HAP-1 (cell line): Measurements from ENCODE around the gene SLC25A12.
"Not testable (repeated sequence)": the region's sequence is repeated elsewhere in the genome, so short reads cannot be mapped to it uniquely, and the experiment has no call there.

ENCODE experiments used
- DNase-seq, 2 experiments: peaks; one replicate each; pipeline ENCODE4 v3.0.0-alpha.2; 2016 to 2020; ENCODE audit warnings: low spot score in 2 of 2
- H3K27me3 ChIP-seq: fragments of 250-450 bp; sonication (Bioruptor Pico); 2 replicates; pipeline ENCODE4 v1.5.1; 2020; ENCODE audit warnings: low read depth, mild to moderate bottlenecking, moderate library complexity
- H3K36me3 ChIP-seq: fragments of 250-450 bp; sonication (Bioruptor Pico); replicated peaks from 2 replicates; pipeline ENCODE4 v1.5.1; 2020; ENCODE audit warnings: mild to moderate bottlenecking
- H3K4me1 ChIP-seq: fragments of 250-450 bp; sonication (Bioruptor Pico); 2 replicates; pipeline ENCODE4 v1.5.1; 2020; ENCODE audit warnings: mild to moderate bottlenecking
- H3K4me3 ChIP-seq: fragments of 250-450 bp; sonication (Bioruptor Pico); 2 replicates; pipeline ENCODE4 v1.5.1; 2020; ENCODE audit warnings: mild to moderate bottlenecking, moderate library complexity
- H3K9me3 ChIP-seq: fragments of 250-450 bp; sonication (Bioruptor Pico); 2 replicates; pipeline ENCODE4 v1.5.1; 2020; ENCODE audit warnings: mild to moderate bottlenecking, moderate library complexity
- in situ Hi-C: fragments of 300-500 bp; cut with MboI; formaldehyde crosslinking; loops from 3 replicates; pipeline ENCODE4 v1.14.3; 2020; ENCODE audit warnings: low sequenced_read_pairs, inconsistent platforms, mixed read lengths

Gene SLC25A12

DNA sequence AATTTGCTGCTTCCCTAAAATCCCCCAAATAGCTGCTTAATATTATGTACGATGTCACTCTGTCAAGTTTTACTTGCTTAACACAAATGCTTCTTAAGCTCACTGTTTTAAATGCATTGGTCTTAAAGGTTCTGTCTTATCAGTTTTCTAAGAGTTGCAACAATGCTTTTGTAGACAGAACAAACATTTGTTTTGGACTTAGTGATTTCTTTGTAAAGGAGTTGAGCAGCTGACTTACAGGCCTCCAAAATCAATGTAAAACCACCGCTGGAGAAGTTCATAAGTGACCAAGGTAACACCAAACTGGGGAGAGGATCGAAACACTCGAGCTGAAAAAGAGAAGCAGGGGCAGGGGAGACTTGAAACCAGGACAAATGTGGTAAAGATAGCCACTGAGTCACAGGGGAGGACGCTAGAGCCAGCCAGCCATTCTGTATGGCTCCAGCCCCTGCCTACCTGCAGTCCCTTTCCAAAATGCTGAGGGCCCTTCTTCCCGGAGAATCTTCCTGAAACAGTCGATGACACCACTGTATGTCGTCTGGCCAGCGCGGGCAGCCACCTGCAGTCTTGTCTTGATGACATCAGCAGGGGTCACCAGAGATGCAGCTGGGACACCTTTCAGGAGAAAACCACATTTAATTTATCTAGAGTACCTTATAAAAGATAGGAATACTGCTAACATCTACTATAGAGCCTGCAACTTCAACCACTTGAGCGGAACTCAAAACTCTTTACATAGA, 106.5 kb downstream of the SLC25A12 start:
- no peaks in the 10 kb centered on the region for H3K27me3 ChIP-seq
- DNase-seq = no peak
- H3K4me1 ChIP-seq = no peaks in the 10 kb centered on the region
- no peak overlapping the region for H3K4me3 ChIP-seq
- H3K9me3 ChIP-seq = no peaks in the 10 kb centered on the region; the same call in 1 of the 2 replicates
- in situ Hi-C loops = no loop called here
- peaks cover 51% of the 10 kb centered on the region for H3K36me3 ChIP-seq

DNA sequence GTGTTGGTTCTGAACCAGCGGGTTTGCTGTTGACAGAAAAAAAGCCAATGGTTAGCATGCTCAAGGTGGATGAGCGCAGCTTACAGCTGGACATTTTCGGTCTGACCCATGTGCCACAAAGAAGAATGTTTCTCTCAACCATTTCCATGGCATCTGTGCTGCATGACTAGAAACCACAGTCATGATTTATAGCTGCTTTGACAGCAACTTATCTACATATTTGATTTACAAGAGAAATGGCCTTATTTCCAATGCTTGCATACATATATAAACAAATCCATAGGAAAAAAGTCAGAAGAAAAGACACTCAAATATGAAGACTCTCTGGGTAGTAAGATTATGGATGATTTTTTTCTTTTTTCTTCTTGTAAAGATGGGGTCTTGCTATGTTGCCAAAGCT, 108.6 kb downstream of the SLC25A12 start:
- in situ Hi-C loops = no loop called here
- Histone ChIP-seq H3K4me3 (no peak overlapping the region), H3K9me3 (no peaks in the 10 kb centered on the region; the same call in 1 of the 2 replicates), H3K27me3 (no peaks in the 10 kb centered on the region), H3K36me3 (peaks cover 40% of the 10 kb centered on the region), H3K4me1 (no peaks in the 10 kb centered on the region)
- no peak for DNase-seq

DNA sequence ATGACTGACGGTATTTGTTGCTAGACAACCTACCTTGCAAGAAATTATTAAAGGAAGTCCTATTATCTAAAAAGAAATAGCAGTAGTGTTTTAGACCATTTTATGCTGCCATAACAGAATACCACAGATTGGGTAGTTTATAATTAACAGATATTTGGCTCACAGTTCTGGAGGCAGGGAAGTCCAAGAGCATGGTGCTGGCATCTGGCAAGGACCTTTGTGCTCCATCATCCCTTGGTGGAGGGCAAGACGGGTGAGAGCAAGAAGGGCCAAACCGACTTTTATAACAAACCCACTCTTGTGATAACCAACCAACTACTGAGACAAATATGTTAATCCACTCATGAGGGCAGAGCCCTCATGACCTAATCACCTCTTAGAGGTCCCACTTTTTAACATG, 115.5 kb downstream of the SLC25A12 start:
- no peak for DNase-seq
- Histone ChIP-seq H3K9me3 (no peaks in the 10 kb centered on the region), H3K27me3 (no peaks in the 10 kb centered on the region), H3K4me1 (no peaks in the 10 kb centered on the region), H3K4me3 (no peak overlapping the region), H3K36me3 (peaks cover 6% of the 10 kb centered on the region)
- in situ Hi-C loops = no loop called here

GRCh38 chr2:171774581-171774980, 119.5 kb downstream of the SLC25A12 start:
- in situ Hi-C loops, H3K27me3 ChIP-seq, H3K4me3 ChIP-seq, H3K9me3 ChIP-seq, H3K4me1 ChIP-seq, H3K36me3 ChIP-seq, DNase-seq: not testable (repeated sequence)

DNA sequence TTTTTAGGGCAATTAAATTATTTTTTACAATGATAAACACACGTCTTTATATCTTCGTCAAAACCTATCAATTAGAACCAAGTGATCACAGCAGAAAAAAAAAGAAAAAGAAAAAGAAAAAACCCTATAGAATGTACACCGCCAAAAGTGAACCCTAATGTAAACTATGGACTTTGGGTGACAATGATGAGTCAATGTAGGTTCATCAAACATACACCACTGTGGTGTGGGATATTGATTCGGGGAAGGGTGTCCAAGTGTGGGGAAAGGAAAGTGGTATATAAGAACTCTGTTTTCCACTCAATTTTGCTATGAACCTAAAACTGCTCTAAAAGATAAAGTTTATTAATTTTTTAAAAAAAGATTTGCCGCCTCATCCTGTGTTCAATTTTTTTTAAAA, 121.7 kb downstream of the SLC25A12 start:
- Histone ChIP-seq H3K36me3 (no peaks in the 10 kb centered on the region), H3K4me3 (no peak overlapping the region), H3K4me1 (no peaks in the 10 kb centered on the region), H3K27me3 (no peaks in the 10 kb centered on the region), H3K9me3 (peaks cover 2% of the 10 kb centered on the region; the same call in 1 of the 2 replicates)
- DNase-seq = no peak
- in situ Hi-C loops = no loop called here

- peaks cover 2% of the 10 kb centered on the region; the same call in 1 of the 2 replicates for H3K9me3 ChIP-seq
- no peaks in the 10 kb centered on the region for H3K27me3 ChIP-seq
- H3K4me3 ChIP-seq = no peak overlapping the region
- in situ Hi-C loops = no loop called here
- no peaks in the 10 kb centered on the region for H3K36me3 ChIP-seq
- DNase-seq = no peak
- no peaks in the 10 kb centered on the region for H3K4me1 ChIP-seq
Measured at GRCh38 chr2:171771463-171771862, 122.6 kb downstream of the SLC25A12 start.

GRCh38 chr2:171763602-171764001, 130.4 kb downstream of the SLC25A12 start:
- DNase-seq = no peak
- H3K4me3 ChIP-seq = no peak overlapping the region
- no peaks in the 10 kb centered on the region for H3K9me3 ChIP-seq
- H3K27me3 ChIP-seq = no peaks in the 10 kb centered on the region
- peaks cover 9% of the 10 kb centered on the region for H3K36me3 ChIP-seq
- H3K4me1 ChIP-seq = no peaks in the 10 kb centered on the region
- in situ Hi-C loops = no loop called here

GRCh38 chr2:171762879-171763573, 131.0 kb downstream of the SLC25A12 start:
- no peak overlapping the region for H3K4me3 ChIP-seq
- no peaks in the 10 kb centered on the region for H3K4me1 ChIP-seq
- H3K9me3 ChIP-seq = no peaks in the 10 kb centered on the region
- no peak for DNase-seq
- H3K27me3 ChIP-seq = no peaks in the 10 kb centered on the region
- in situ Hi-C loops = no loop called here
- peaks cover 9% of the 10 kb centered on the region for H3K36me3 ChIP-seq

DNA sequence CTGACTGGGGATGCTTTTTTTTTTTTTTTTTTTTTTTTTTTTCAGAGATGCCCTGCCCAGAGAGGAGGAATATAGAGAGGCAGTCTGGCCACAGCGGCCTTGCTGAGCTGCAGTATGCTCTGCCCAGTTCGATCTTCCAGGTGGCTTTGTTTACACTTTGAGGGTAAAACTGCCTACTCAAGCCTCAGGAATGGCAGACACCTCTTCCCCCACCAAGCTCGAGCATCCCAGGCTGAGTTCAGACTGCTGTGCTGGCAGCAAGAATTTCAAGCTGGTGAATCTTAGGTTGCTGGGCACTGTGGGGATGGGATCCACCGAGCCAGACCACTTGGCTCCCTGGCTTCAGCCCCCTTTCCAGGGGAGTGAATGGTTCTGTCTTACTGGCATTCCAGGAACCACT, 132.9 kb downstream of the SLC25A12 start:
- DNase-seq, H3K9me3 ChIP-seq, H3K4me1 ChIP-seq, in situ Hi-C loops, H3K4me3 ChIP-seq, H3K27me3 ChIP-seq, H3K36me3 ChIP-seq: not testable (repeated sequence)

DNA sequence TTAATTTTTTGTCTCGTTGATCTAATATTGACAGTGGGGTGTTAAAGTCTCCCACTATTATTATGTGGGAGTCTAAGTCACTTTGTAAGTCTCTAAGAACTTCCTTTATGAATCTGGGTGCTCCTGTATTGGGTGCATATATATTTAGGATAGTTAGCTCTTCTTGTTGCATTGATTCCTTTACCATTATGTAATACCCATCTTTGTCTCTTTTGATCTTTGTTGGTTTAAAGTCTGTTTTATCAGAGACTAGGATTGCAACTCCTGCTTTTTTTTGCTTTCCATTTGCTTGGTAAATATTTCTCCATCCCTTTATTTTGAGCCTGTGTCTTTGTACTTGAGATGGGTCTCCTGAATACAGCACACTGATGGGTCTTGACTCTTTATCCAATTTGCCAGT, 135.3 kb downstream of the SLC25A12 start:
- H3K4me3 ChIP-seq, H3K27me3 ChIP-seq, H3K4me1 ChIP-seq, DNase-seq, H3K9me3 ChIP-seq, H3K36me3 ChIP-seq, in situ Hi-C loops: not testable (repeated sequence)

GRCh38 chr2:171754254-171754939, 139.6 kb downstream of the SLC25A12 start:
- no peaks in the 10 kb centered on the region for H3K4me1 ChIP-seq
- DNase-seq = no peak
- in situ Hi-C loops = no loop called here
- no peaks in the 10 kb centered on the region for H3K27me3 ChIP-seq
- H3K4me3 ChIP-seq = no peak overlapping the region
- peaks cover 9% of the 10 kb centered on the region; the same call in 1 of the 2 replicates for H3K36me3 ChIP-seq
- no peaks in the 10 kb centered on the region for H3K9me3 ChIP-seq

DNA sequence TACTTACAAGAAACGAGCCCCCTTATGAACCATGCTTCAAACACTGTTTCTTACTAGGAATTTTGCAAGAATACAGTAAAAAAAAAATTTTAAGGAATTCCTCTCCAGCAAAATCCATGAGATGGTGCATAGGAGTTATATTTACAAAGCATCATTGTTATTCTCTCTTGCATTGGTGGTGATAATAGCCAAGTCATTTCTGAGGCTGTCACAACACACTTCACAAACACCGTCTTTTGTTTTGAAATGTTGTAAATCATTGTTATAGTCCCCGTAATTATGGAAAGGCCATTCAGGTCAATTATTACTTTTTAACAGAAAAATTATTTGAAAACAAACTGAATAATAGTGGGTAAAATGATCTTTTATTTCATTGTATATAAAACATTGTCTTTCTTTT, 146.7 kb downstream of the SLC25A12 start:
- in situ Hi-C loops = no loop called here
- no peak overlapping the region for H3K4me3 ChIP-seq
- peaks cover 9% of the 10 kb centered on the region for H3K4me1 ChIP-seq
- H3K9me3 ChIP-seq = no peaks in the 10 kb centered on the region
- peak in 1 of 2 experiments; percentile 32 for DNase-seq
- H3K27me3 ChIP-seq = no peaks in the 10 kb centered on the region
- peaks cover 22% of the 10 kb centered on the region for H3K36me3 ChIP-seq

- no peaks in the 10 kb centered on the region for H3K27me3 ChIP-seq
- no peak overlapping the region for H3K4me3 ChIP-seq
- no peaks in the 10 kb centered on the region for H3K9me3 ChIP-seq
- peaks cover 9% of the 10 kb centered on the region for H3K4me1 ChIP-seq
- in situ Hi-C loops = no loop called here
- H3K36me3 ChIP-seq = peaks cover 22% of the 10 kb centered on the region
- no peak for DNase-seq
Measured at GRCh38 chr2:171745806-171746205, 148.2 kb downstream of the SLC25A12 start.

DNA sequence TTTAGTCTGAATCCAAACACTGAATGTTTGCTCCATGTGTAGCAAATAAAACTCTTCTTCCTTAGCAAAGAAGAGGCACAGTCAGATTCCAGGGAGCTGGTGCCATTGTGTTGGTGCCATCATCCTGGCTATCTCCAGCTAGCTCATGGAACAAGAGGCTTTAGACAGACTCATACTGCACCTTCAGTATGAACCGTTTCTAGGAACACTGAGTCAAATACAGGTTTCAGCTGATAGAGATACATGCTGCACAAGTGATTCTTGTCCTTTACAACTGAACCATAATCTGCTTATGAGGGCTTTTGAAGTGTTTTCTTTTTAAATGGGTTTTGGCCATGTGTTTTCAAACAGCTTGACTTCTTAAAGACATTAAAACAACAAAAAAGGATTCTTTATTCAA, 148.9 kb downstream of the SLC25A12 start:
- Histone ChIP-seq H3K4me3 (no peak overlapping the region), H3K36me3 (peaks cover 22% of the 10 kb centered on the region), H3K9me3 (no peaks in the 10 kb centered on the region), H3K27me3 (no peaks in the 10 kb centered on the region), H3K4me1 (peaks cover 9% of the 10 kb centered on the region)
- no peak for DNase-seq
- in situ Hi-C loops = no loop called here
